Fibroblast of mammary gland (primary cell): ENCODE data around the gene LAMA1.

Source experiments
- DNase-seq: peaks from one replicate; pipeline ENCODE4 v3.0.0-alpha.2; 2010; ENCODE audit warnings: low read depth
- H3K4me3 ChIP-seq: 2 replicates; pipeline ENCODE4 v1.5.1; 2011; ENCODE audit warnings: low read depth, mild to moderate bottlenecking, low read length, moderate library complexity; ENCODE audit not compliant: control insufficient read depth
- TF ChIP-seq, protein P1 (sequence below): conservative IDR thresholded peaks from 2 replicates; pipeline ENCODE4 v1.5.1; 2011; ENCODE audit warnings: low read depth, low read length, inconsistent platforms; ENCODE audit not compliant: control insufficient read depth, insufficient read depth

The LAMA1 gene

DNA sequence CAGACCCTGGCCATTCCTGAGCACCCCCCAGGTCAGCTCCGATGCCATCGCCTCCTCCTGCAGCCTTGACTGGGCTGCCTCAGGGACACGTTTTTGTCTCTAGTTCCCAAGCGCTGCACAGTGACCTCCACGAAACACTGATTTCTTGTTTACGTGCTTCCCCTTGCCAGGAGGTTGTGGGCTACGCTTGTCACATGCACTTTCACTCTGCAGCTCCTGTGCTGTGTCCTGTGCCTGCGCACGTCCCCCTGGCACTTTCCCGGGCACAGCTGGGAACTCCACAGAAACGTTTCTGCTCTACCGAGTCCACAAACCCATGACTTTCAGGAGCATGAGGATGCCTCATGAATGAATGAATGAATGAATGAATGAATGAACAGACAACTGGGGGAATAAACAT, 160.6 kb downstream of the LAMA1 start:
- no peak for DNase-seq
- H3K4me3 ChIP-seq, result no peak overlapping the region
- TF ChIP-seq, protein P1, sequence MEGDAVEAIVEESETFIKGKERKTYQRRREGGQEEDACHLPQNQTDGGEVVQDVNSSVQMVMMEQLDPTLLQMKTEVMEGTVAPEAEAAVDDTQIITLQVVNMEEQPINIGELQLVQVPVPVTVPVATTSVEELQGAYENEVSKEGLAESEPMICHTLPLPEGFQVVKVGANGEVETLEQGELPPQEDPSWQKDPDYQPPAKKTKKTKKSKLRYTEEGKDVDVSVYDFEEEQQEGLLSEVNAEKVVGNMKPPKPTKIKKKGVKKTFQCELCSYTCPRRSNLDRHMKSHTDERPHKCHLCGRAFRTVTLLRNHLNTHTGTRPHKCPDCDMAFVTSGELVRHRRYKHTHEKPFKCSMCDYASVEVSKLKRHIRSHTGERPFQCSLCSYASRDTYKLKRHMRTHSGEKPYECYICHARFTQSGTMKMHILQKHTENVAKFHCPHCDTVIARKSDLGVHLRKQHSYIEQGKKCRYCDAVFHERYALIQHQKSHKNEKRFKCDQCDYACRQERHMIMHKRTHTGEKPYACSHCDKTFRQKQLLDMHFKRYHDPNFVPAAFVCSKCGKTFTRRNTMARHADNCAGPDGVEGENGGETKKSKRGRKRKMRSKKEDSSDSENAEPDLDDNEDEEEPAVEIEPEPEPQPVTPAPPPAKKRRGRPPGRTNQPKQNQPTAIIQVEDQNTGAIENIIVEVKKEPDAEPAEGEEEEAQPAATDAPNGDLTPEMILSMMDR, result no peak

DNA sequence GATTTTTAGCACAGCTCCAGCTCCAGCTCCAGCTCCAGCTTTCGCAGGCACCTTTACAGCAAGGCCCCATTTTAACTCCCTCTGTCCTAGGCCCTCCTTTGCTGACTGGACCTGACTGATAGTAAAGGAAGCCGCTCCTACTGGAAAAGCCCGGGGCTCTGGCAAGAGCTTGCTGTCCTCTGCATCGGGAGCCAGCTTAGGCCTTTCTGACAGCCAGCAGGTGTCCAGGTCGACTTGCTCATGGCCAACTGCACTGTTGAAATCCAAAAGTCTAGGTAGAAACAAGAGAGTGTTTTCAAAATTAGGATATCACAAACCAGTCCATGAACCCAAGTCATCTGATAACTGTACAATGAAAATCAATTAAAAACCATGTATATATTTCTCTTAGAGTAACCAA, 161.1 kb downstream of the LAMA1 start:
- H3K4me3 ChIP-seq, result no peak overlapping the region
- no peak for DNase-seq
- TF ChIP-seq, protein P1, result no peak

DNA sequence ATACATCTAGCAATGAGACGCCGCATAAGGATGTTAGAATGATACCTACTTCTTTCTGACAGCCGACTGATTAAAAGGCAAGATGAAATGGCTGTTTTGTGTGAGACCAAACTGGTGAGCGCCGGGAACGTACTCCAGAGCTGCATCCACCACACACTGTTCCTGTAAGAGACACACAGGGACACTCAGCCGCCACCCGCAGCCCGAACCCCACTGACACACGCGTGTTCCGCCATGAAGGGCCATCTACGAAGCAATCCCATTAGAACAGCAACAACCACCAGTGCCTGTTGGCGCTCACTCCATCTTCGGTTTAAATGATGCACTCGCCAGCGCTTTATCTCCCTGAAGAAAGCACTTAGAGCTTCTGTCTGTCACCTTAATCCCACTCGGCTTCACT, 162.3 kb downstream of the LAMA1 start:
- H3K4me3 ChIP-seq, result no peak overlapping the region
- DNase-seq, result no peak
- TF ChIP-seq, protein P1, result no peak

DNA sequence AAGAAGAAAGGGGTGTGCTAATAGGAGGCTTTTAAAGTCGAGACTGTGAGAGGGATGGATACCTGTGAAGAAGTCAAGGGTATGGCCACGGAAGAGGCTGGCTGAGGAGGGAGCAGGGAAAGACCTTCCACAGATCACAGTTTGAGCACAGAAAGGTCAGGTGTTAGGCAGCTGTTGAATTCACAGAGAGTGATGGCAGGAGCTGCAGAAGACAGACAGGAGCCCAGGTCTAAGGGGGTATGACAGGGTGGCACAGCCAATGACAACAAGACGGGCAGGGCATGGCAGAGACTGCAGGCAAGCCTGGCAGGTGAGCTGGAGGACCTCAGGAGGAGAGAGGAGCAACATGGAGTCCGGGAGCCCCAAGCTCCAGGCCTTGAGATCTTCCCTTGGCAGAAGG, 163.1 kb downstream of the LAMA1 start:
- no peak overlapping the region for H3K4me3 ChIP-seq
- TF ChIP-seq, protein P1, result no peak
- no peak for DNase-seq

DNA sequence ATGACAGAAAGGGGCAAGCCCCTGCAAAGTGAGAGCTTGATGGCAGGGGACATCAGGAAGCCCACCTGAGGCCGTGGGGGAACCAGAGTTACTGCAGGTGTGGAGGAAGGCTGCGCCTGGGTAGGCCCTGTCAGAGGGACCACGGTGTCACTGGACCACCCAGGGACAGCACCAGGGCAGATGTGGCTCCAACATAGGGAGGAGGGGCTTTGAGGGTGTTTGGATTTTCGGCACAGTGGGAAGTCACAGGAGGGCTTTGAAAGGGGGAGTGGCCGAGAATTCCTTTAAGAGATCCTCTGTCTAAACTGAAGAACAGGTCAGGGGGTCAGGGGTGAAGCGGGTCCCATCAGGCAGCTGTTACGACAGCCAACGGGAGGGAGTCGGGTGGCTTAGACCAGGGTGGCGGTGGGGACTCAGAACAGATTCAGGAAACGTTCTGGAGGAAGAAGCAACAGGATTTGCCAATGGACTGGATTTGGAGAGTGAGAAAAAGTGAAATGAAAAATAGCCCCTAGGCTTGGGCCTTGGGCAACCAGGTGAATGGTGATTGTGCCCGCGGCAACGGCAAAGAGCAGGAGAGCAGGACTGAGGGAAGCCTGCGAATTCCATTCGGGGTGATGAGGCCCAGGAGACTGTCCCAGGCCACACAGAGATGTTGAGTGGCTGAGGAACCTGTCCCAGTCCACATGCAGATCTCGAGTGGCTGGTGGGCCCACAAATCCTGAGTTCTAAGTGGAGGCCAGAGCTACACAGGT, 166.1 kb downstream of the LAMA1 start:
- H3K4me3 ChIP-seq, result no peak overlapping the region
- DNase-seq, result no peak
- TF ChIP-seq, protein P1, result no peak

DNA sequence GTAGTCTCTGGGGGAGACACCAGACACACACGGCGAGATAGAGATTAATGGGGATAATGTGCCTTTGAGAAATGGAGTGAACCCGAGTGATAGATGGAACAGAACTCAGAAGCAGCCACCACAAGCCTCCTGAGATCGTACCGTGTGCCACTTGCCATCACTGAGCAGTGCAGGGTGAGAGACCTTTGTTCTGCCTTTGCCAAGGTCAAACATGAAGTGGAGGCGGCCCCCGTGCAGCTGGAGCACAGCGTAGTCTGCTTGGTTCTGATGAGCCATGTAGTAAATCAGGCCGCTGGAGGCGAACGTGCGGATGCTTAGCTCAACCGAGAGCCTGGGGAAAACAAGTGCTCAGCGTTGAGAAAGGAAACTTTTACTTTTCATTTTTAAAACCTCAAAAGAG, 167.0 kb downstream of the LAMA1 start:
- TF ChIP-seq, protein P1, result no peak
- DNase-seq, result no peak
- no peak overlapping the region for H3K4me3 ChIP-seq
